Measurements from ENCODE around the gene PSMD12. TPM values are rescaled to one million over a fixed set of nuclear protein-coding genes. Genes with fewer than 3 reads are reported as not detected.

Gene PSMD12
- total RNA-seq, 1 experiment from 2014 or later, result 90.5 TPM

DNA sequence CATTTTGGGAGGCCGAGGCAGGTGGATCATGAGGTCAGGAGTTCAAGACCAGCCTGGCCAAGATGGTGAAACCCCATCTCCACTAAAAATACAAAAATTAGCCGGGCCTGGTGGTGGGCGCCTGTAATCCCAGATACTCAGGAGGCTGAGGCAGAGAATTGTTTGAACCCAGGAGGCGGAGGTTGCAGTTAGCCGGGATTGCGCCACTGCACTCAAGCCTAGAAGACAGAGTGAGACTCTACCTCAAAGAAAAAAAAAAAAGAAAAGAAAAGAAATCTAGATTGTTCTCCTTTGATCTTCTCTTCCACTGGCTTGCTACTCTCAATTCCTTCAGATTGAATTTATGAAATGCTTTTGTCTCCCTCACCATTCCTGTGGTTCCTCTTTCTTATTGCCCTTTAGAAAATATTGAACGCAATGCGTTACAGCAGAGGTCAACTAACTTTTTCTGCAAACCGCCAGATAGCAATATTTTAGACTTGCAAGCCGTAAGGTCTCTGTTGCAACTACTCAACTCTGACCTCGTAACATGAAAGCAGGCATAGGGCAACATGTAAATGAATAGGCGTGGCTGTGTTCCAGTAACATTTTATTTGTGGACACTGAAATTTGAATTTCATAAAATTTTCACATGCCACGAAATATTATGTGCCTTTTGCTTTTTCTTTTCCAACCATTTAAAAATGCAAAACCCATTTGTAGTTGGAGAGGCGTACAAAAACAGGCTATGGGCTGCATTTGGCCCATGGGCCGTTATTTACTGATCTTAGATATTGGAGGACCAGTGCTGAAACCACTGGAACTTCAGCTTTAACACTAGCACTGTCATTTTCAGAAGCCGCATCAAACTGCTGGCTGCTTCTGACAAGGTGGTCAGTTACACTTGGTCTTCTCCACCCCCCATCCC is 35.5 kb upstream of the PSMD12 start:
- Mint-ChIP-seq H3K4me3 (no peak overlapping the region), H3K27ac (no peak overlapping the region; a peak in 2 of 7 replicates), H3K4me1 (peaks cover 21 to 28% of the 10 kb centered on the region in 2 experiments), H3K9me3 (no peaks in the 10 kb centered on the region), H3K36me3 (ENCODE audit: insufficient read depth in 1 of 3, low read depth in 3 of 3) (peaks cover 6 to 11% (median 8%) of the 10 kb centered on the region in 3 experiments), H3K27me3 (ENCODE audit: low read depth) (no peaks in the 10 kb centered on the region)
- H2BK12ac ChIP-seq (ENCODE audit: insufficient read length, low read depth, low read length), result peak overlapping the region; percentile 90
- no peak overlapping the region for H4K5ac ChIP-seq (ENCODE audit: insufficient read length, low read depth, low read length)
- H3K56ac ChIP-seq (ENCODE audit: insufficient read length, low read depth, low read length), result no peak overlapping the region
- H2BK5ac ChIP-seq (ENCODE audit: insufficient read length, low read length), result no peak overlapping the region
- H3K18ac ChIP-seq (ENCODE audit: insufficient read length, low read depth, low read length), result no peak overlapping the region
- H2AFZ ChIP-seq (ENCODE audit: low read length), result no peak overlapping the region
- H3K4me1 ChIP-seq (ENCODE audit: insufficient read depth, low read length), result peaks cover 5% of the 10 kb centered on the region; the same call in 1 of the 2 replicates
- H3K4ac ChIP-seq (ENCODE audit: low read depth, low read length), result no peak overlapping the region
- H3K79me2 ChIP-seq (ENCODE audit: insufficient read depth, low read length), result peaks cover 17% of the 10 kb centered on the region; the same call in 1 of the 2 replicates
- H4K8ac ChIP-seq (replicated peaks; ENCODE audit: insufficient read length, low read depth, low read length), result no peak overlapping the region
- H3K79me1 ChIP-seq (ENCODE audit: insufficient read depth, low read depth, low read length, poor library complexity, severe bottlenecking), result peaks cover 5% of the 10 kb centered on the region
- H3T11ph ChIP-seq (ENCODE audit: low read length), result no peak overlapping the region
- no peak overlapping the region for H2BK120ac ChIP-seq (ENCODE audit: low read depth, low read length, poor library complexity, severe bottlenecking)
- TF ChIP-seq, protein P1, sequence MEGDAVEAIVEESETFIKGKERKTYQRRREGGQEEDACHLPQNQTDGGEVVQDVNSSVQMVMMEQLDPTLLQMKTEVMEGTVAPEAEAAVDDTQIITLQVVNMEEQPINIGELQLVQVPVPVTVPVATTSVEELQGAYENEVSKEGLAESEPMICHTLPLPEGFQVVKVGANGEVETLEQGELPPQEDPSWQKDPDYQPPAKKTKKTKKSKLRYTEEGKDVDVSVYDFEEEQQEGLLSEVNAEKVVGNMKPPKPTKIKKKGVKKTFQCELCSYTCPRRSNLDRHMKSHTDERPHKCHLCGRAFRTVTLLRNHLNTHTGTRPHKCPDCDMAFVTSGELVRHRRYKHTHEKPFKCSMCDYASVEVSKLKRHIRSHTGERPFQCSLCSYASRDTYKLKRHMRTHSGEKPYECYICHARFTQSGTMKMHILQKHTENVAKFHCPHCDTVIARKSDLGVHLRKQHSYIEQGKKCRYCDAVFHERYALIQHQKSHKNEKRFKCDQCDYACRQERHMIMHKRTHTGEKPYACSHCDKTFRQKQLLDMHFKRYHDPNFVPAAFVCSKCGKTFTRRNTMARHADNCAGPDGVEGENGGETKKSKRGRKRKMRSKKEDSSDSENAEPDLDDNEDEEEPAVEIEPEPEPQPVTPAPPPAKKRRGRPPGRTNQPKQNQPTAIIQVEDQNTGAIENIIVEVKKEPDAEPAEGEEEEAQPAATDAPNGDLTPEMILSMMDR (conservative IDR thresholded peaks at IDR 0.05), result no peak
- H2BK15ac ChIP-seq (ENCODE audit: low read depth, low read length), result no peak overlapping the region
- H3K23ac ChIP-seq (ENCODE audit: insufficient read length, low read depth, low read length), result no peak overlapping the region
- no peak overlapping the region for H2AK5ac ChIP-seq (ENCODE audit: insufficient read length, low read length)
- H4K20me1 ChIP-seq (ENCODE audit: control insufficient read depth, insufficient read depth, insufficient read length), result no peaks in the 10 kb centered on the region
- H4K91ac ChIP-seq (ENCODE audit: insufficient read length, low read depth, low read length), result no peak overlapping the region
- no peaks in the 10 kb centered on the region for H3K27me3 ChIP-seq (ENCODE audit: insufficient read depth, low read length)
- no peak overlapping the region for H3K9ac ChIP-seq (ENCODE audit: extremely low read depth, insufficient read length, low read length)
- no peaks in the 10 kb centered on the region for H3K23me2 ChIP-seq (ENCODE audit: insufficient read length, low read depth, low read length, poor library complexity, severe bottlenecking)
- WGBS (ENCODE audit: extremely low coverage, insufficient read length, low lambda C conversion rate), result no CpG with 5 or more reads among the region's 16 CpGs
- H3K14ac ChIP-seq (ENCODE audit: insufficient read depth, low read length), result no peak overlapping the region
- H2BK20ac ChIP-seq (ENCODE audit: low read depth, low read length, poor library complexity, severe bottlenecking), result no peak overlapping the region
- H3K4me2 ChIP-seq (ENCODE audit: insufficient read depth, insufficient read length, low read length), result no peak overlapping the region
- no peak overlapping the region for H3K27ac ChIP-seq (ENCODE audit: insufficient read length, low read depth, low read length)
- DNase-seq, result no peak
- H3K9me3 ChIP-seq (ENCODE audit: control insufficient read depth, low read depth, low read length), result no peaks in the 10 kb centered on the region

All from H9 (cell line).